Stomach (tissue), 9 donors: ENCODE results near the gene HSPB6. TPM values are rescaled to one million over a fixed set of nuclear protein-coding genes. Genes with fewer than 3 reads are reported as not detected.

Experiments used
- DNase-seq, 2 donors: peaks; one replicate each; pipeline versions ENCODE4 v3.0.0 to v3.0.0-alpha.2; 2013 to 2019
- H3K27ac ChIP-seq, 5 donors: fragments of 200-600 bp in 4 of 5; sonication (generic) in 4 of 5; one replicate each; pipeline ENCODE4 v1.5.1; 2013 to 2019; ENCODE audit warnings: mild to moderate bottlenecking in 1 of 5, moderate library complexity in 1 of 5
- H3K27me3 ChIP-seq, 3 donors: fragments of 200-600 bp; sonication (generic); one replicate each; pipeline ENCODE4 v1.5.1; 2017 to 2019; ENCODE audit warnings: mixed run types in 1 of 3
- H3K36me3 ChIP-seq, 4 donors: fragments of 200-600 bp; sonication (generic); 1 replicate in 3 of 4; 2 replicates in 1 of 4; pipeline ENCODE4 v1.5.1; 2016 to 2019
- H3K4me1 ChIP-seq, 4 donors: fragments of 200-600 bp; sonication (generic); one replicate each; pipeline ENCODE4 v1.5.1; 2016 to 2019
- H3K4me3 ChIP-seq, 4 donors: fragments of 200-600 bp; sonication (generic) in 3 of 4; one replicate each; pipeline ENCODE4 v1.5.1; 2016 to 2019; ENCODE audit warnings: mild to moderate bottlenecking in 1 of 4
- H3K9me3 ChIP-seq, 4 donors: fragments of 200-600 bp; sonication (generic); one replicate each; pipeline ENCODE4 v1.5.1; 2016 to 2019
- CTCF ChIP-seq, 7 experiments: fragments of 450-650 bp in 4 of 7; fragments of 200-600 bp in 3 of 7; sonication (generic) in 3 of 7; IDR thresholded peaks; one replicate each; pipeline ENCODE4 v1.5.1; 2016 to 2019; ENCODE audit warnings: antibody characterized with exemption in 7 of 7, control low read depth in 2 of 7, mild to moderate bottlenecking in 1 of 7
- EP300 ChIP-seq: sonication (generic); formaldehyde crosslinking; IDR thresholded peaks from one replicate; pipeline ENCODE4 v1.6.1; 2017; ENCODE audit warnings: antibody characterized with exemption
- POLR2A ChIP-seq, 4 donors: fragments of 450-650 bp; IDR thresholded peaks; one replicate each; pipeline ENCODE4 v1.6.1; 2016; ENCODE audit warnings: antibody characterized with exemption in 4 of 4, control low read depth in 2 of 4, mild to moderate bottlenecking in 1 of 4, moderate library complexity in 1 of 4
- POLR2AphosphoS5 ChIP-seq, 3 donors: sonication (generic); formaldehyde crosslinking; IDR thresholded peaks; one replicate each; pipeline ENCODE4 v1.6.1; 2016; ENCODE audit warnings: antibody characterized with exemption in 3 of 3
- WGBS, 5 donors: extraction: QIAGEN DNeasy Blood & Tissue Kit in 3 of 5; methylation state at CpG; one replicate each; pipeline versions ENCODE4 v1.1.5 to v1.1.7; 2013 to 2018; 5-methylcytosine and 5-hydroxymethylcytosine counted together
- intact Hi-C: fragments of 100-400 bp; cut with DNase I; formaldehyde crosslinking; loops from one replicate; pipeline ENCODE4 v1.15.1; 2023; ENCODE audit warnings: low total_unique reads
- polyA plus RNA-seq, 3 donors: library from polyadenylated mRNA; stranded (reverse); fragments of 200-250 nt; gene quantifications; one replicate each; pipeline ENCODE4 v1.2.3, GENCODE V29; 2013
- total RNA-seq, 5 donors: library from RNA; depleted of rRNA; stranded (reverse); fragments of >200 nt; gene quantifications; one replicate each; pipeline versions ENCODE4 v1.1.0 to v1.2.3, GENCODE V29; 2014 to 2016
- donor health status: healthy with polysubstance abuse.
- donor health status: Bipolar disorder and iron deficiency.
- donor health status: healthy.

The HSPB6 gene
- total and polyA plus RNA-seq, 8 donors: 25.0 to 492 (median 81.0) TPM

GRCh38 chr19:35729021-35729420, 27.8 kb downstream of the HSPB6 start:
- Histone ChIP-seq H3K4me3 (no peak overlapping the region), H3K4me1 (no peaks in the 10 kb centered on the region), H3K9me3 (no peaks in the 10 kb centered on the region), H3K27ac (no peak overlapping the region), H3K27me3 (no peaks in the 10 kb centered on the region), H3K36me3 (peaks cover 90 to 100% (median 100%) of the 10 kb centered on the region in 4 donors)
- no peak for DNase-seq
- no peak for TF ChIP-seq POLR2AphosphoS5 (IDR thresholded peaks at IDR 0.05)
- TF ChIP-seq CTCF (IDR thresholded peaks at IDR 0.05): no peak
- TF ChIP-seq EP300: no peak
- no peak for TF ChIP-seq POLR2A (IDR thresholded peaks at IDR 0.05)
- intact Hi-C loops: no loop called here
- WGBS, 5 donors: 85 to 91% (median 90%) methylated on average over 18 of the region's 18 CpGs

GRCh38 chr19:35727956-35728706, 28.7 kb downstream of the HSPB6 start:
- TF ChIP-seq POLR2A (IDR thresholded peaks at IDR 0.05): no peak
- no peak for TF ChIP-seq CTCF (IDR thresholded peaks at IDR 0.05)
- no peak for TF ChIP-seq EP300
- no peak for TF ChIP-seq POLR2AphosphoS5 (IDR thresholded peaks at IDR 0.05)
- intact Hi-C loops: no loop called here

GRCh38 chr19:35727053-35727955, 29.5 kb downstream of the HSPB6 start:
- Histone ChIP-seq H3K36me3 (peaks cover 100% of the 10 kb centered on the region in 4 donors), H3K9me3 (no peaks in the 10 kb centered on the region), H3K4me1 (peaks cover 0 to 3% (median under 1%) of the 10 kb centered on the region in 4 donors), H3K4me3 (no peak overlapping the region), H3K27me3 (no peaks in the 10 kb centered on the region), H3K27ac (no peak overlapping the region)
- DNase-seq: no peak
- 92 to 96% (median 95%) methylated on average over 18 to 25 of the region's 25 CpGs for WGBS, 5 donors
- TF ChIP-seq POLR2AphosphoS5 (IDR thresholded peaks at IDR 0.05) (no peak), POLR2A (IDR thresholded peaks at IDR 0.05) (no peak), EP300 (no peak), CTCF (IDR thresholded peaks at IDR 0.05) (no peak)
- intact Hi-C loops: no loop called here

More at GRCh38 chr19:35727956-35728706, 28.7 kb downstream of the HSPB6 start:
- no peak overlapping the region for H3K27ac ChIP-seq
- peaks cover 98 to 100% (median 100%) of the 10 kb centered on the region in 4 donors for H3K36me3 ChIP-seq
- no peak overlapping the region for H3K4me3 ChIP-seq
- no peaks in the 10 kb centered on the region for H3K4me1 ChIP-seq
- WGBS, 5 donors: 91 to 95% (median 92%) methylated on average over 12 to 19 of the region's 19 CpGs
- H3K9me3 ChIP-seq: no peaks in the 10 kb centered on the region
- DNase-seq: no peak
- H3K27me3 ChIP-seq: no peaks in the 10 kb centered on the region

GRCh38 chr19:35725216-35725861, 31.5 kb downstream of the HSPB6 start:
- Histone ChIP-seq H3K27me3 (no peaks in the 10 kb centered on the region), H3K27ac (no peak overlapping the region), H3K36me3 (peaks cover 98 to 100% (median 100%) of the 10 kb centered on the region in 4 donors), H3K4me3 (no peak overlapping the region), H3K4me1 (peaks cover 0 to 21% (median 10%) of the 10 kb centered on the region in 4 donors), H3K9me3 (no peaks in the 10 kb centered on the region)
- TF ChIP-seq POLR2A (IDR thresholded peaks at IDR 0.05): no peak
- no peak for TF ChIP-seq POLR2AphosphoS5 (IDR thresholded peaks at IDR 0.05)
- TF ChIP-seq CTCF (IDR thresholded peaks at IDR 0.05): no peak
- no peak for TF ChIP-seq EP300
- intact Hi-C loops: no loop called here
- WGBS, 5 donors: 94 to 97% (median 96%) methylated on average over 20 to 23 of the region's 23 CpGs
- no peak for DNase-seq
